GM19238 (cell line): ENCODE results near the gene CPZ.
"Not testable (repeated sequence)": the region's sequence is repeated elsewhere in the genome, so short reads cannot be mapped to it uniquely, and the experiment has no call there.

Source experiments
- DNase-seq: peaks from one replicate; pipeline ENCODE4 v3.0.0; 2011; ENCODE audit warnings: low spot score; ENCODE audit not compliant: insufficient read length

Gene CPZ

GRCh38 chr4:8649631-8650361 is 57.2 kb downstream of the CPZ start:
- no peak for DNase-seq

DNA sequence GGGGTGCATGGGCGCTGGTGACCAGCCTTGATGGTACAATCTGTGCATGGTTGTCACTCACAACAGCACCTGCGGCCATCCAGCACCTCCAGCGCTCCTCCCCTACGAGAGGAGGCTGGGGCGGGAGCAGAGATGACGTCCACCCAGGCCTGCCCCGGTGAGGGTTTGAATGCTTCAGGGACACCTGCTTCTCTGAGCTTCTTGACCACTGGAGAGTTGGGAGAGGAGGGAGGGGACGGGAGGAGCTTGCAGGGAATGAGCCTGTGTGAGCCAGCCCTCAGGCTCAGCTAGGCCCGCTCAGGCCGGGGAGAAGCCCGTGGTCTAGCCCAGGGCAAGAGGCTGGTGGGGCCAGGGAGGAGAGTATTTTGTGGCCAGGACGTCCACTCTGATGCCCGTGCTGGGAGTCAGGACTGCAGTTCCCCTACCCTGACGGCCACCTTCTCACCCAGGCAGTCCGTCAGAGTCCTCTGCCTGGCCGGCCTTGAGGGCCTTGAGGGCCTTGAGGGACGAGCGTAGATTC is 59.2 kb downstream of the CPZ start:
- DNase-seq: no peak

DNA sequence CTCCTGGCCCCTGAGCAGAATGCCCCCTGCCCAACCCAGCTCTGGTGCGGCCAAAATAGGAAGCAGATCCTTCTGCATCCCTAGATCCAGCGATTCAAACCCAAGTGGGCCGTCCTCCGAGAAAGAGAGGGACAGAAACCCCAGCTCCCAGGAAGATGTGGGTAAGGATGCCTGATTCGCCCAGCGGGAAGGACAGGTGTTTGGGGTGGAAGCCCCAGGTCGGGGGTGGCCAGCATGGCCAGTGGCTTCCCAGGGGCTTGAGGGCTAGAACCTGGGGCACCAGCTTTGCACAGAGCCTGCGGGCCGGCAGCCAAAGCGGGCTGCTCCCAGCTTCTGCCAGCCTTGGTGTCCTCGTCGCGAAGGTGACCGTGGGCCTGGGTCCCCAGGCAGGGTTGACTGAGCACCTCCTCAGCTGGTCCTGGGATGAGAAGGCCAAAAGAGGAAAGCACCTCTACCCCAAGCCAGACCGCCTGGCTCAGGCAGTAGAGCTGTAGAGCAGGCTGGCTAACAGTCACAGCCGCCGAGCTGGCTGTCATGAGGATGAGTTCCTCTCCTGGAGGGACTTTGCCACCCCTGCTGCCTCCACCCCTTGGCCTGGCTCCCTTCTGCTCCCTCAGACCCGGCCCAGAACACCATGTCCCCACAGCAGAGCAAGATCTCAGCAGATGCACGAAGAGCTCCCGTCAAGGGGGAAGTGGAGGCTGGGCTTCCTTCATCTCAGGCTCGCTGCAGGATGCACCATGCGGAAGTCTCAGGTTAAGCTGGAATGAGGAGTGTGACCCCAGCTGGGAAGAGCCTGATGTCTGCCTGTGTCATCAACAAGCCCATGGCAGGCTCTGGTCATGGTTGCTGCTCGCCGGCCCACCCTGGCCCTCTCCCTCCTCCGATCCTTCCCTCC is 59.9 kb downstream of the CPZ start:
- DNase-seq: no peak

DNA sequence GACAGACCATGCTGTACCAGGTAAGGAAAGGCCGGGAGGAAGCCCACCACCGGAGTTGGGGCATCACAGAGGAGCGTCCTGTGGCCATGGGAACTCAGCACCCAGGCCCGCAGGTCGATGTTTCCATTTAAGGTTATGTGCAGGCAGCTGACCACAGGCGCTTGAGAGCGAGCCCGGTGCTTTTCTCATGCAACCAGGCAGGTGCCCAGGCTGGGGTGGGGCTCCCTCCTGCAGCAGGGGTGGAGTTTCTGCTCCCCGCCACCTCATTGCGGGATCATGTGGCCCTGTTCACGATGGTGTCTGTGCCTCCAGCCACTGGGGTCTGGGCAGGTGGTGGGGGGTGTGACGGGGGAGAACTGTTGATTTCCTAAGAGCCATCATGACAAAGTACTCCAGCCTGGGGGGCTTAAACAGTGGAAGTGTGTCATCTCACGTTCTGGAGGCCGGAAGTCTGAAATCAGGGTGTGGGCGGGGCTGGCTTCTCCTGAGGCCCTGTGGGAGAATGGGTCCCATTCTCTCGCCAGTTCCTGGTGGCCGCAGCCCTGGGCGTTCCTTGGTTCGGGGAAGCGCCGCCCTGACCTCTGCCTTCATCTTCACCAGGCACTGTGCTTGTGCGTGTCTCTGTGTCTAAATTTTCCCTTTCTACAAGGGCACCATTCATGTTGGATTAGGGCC is 60.9 kb downstream of the CPZ start:
- no peak for DNase-seq

- not testable (repeated sequence) for DNase-seq
These were observed 61.6 kb downstream of the CPZ start for GRCh38 chr4:8654139-8654538.

DNA sequence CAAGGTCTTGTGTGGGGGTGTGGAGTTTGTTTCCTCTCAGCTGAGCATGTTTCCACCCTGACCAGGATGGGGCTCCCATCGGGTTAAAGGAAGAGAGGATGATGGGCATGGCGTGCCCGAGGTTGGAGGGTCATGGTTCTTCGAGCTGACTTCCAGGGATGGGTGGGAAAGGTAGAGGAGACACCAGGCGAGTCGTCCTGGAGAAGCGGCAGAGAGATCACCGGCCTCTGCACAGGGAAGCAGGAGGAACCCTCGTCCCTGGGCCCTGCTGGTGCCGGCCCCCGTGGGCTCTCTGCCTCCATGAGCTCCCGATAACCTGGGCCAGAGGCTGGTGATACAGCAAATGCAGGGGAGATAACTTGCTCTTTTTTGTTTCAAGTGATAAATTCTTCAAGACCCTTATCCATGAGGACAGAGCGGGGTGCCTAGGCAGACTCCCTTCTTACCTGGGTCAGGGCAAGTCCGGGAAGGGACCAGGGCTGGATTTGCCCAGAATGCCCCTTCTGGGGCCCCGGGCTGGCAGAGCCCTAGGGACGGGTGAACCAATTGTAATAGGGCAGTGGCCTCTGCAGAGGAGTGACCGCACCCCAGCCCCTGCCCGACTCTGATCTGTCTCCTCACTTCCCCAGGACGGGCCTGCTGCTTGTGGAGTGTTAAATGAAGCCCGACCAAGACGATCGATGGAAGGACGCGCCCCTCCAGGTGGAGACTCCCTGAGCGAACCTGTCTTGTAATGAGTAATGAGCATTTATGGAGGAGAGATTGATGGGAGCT is 63.0 kb downstream of the CPZ start:
- DNase-seq: no peak

GRCh38 chr4:8656185-8656517 is 63.6 kb downstream of the CPZ start:
- DNase-seq: no peak

DNA sequence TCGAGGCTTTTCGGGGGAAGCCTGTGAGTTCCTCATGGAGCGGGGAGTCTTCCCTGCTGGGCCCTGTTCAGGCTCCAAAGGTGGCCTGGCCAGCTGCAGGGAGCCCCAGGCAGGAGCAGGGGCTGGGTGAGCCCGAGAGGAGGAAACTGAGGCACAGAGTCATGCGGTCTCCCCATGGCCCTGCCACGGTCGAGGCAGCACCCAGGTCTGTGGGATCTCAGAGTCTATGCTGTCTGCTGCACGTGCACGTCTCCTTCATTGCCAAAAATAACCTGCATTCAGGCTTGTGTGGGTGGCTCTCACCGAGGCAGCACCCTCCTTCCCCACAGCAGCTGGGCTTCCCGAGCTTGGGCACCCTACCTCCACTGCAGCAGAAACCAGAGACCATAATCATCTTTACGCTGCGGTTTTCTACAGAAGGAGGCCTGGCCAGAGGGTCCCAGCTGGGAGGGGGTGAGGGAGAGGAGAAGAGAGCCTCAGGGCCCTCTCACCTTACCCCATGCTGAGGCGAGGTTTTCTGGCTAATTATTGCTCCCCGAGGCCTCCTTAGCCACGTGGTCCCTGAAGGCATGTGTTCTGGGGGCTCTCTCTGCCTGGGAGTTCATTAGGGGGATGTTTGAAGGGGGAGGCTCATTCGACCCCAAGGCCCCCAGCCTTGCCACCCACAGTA is 64.3 kb downstream of the CPZ start:
- DNase-seq: no peak

DNA sequence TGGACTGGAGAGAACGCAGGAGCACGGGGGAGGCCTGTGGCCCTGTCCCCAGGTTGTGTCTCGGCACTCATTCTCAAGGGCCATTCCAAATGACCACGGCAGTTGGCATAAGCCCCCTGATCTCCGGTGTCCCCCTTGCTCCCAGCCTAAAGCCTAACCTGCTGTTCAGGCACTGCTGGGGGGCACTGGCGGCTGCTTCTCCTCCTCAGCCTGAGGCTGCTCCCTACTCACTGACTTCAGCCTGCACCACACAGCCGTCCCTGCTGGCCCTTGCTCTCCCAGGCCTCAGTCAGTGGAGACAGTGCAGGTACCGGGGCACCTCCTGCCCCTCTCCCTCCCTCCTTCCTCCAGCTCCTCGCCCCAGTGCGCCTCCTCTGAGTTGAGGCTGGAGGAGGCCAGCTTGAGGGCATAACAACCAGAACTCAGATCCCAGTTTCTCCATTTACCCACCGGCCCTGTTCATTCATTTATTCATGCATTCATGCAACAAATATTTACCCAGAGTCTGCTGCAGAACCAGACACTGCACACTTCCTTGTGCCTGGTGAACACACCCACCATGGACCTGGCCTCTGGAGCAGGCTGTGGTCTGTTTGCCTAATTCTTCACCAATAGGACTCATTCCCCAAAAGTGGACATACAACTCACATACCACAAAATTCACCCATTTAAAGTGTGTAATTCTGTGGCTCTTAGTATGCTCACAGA is 65.0 kb downstream of the CPZ start:
- no peak for DNase-seq

DNA sequence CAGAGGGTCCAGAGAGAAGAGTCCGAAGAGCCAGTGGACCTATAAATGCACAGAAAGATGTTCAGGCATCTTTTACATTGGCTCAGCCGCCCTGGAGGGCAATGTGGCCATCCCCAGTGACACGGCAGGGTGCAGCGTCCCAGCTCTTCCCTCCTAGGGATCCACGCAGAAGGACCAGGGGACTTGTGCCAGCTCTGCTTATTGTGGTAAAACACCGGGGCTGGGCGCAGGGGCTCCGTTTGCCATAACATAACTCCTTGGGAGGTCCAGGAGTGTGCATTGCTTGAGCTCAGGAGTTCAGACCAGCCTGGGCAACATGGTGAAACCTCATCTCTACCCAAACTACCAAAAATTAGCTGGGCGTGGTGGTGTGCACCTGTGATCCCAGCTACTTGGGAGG is 70.2 kb downstream of the CPZ start:
- no peak for DNase-seq

- DNase-seq: no peak
These were observed 71.7 kb downstream of the CPZ start for GRCh38 chr4:8664031-8664805.

GRCh38 chr4:8664976-8665375 is 72.4 kb downstream of the CPZ start:
- no peak for DNase-seq

DNA sequence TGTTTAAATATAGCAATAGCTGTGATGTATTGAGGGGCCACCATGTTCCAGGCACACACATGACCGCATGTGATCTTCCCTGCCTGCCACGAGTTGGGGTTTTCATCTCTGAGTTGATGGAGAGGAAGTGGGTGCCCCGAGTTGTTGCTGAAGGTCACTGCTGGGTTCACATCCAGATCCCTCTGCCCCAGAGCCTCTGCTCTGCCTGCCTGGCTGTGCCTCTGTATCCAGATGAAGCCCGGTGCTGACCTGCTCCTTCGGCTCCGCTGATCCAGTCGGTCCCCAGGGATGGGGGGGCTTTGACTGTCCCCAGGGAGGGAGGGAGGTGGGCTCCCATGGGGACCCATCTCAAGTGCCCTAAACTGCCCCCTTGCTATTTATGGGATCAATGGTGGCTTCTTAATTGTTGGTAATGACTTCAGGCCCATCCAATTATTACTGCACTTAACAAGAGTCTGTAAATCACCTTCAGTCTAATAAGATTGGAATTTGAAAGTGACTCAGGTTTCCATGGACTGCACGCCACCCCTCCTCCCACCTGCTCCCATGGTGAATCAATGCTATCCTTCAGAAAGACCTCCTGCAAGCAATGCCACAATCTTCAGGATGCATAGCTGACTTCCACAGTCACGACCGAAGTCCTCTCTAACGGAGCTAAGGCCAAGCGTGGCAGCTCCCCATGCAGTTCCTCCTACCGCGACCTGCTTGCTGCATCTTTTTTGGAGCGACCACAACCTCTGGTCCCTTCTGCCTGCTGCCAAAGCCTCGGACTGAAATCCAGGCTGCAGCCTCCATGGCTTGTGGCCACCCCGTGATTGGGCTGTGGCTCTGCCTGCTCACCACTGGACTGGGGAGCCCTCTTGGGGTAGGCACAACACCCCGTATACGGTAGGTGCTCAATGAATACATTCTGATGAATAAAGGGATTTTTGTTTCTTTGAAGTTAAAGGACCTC is 73.1 kb downstream of the CPZ start:
- no peak for DNase-seq

DNA sequence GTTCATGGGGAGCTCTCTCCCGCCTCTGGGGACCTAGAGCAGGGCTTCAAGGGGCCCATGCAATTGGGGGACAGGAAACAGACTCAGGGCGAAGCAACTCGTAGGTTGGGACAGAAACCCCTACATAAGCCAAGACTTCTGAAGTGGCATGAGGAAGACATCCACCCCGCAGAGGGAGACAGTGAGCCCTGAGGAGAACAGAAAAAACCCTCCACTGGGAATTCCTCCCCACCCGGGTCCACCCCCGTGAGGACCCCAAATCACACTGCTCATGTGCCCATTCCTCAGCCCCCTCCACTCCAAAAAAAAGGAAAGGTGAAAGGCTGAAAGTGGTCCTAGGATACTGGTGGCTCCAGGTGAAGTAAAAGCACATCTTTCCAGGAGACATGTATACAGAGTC is 74.0 kb downstream of the CPZ start:
- no peak for DNase-seq
